ENCODE data around the gene PPFIA3. TPM values are rescaled to one million over a fixed set of nuclear protein-coding genes. Genes with fewer than 3 reads are reported as not detected.
"Not testable (repeated sequence)": the region's sequence is repeated elsewhere in the genome, so short reads cannot be mapped to it uniquely, and the experiment has no call there.

The PPFIA3 gene
- total RNA-seq, 2 donors from 2014 or later = 27.5 to 36.3 TPM

GRCh38 chr19:49125025-49125731 lies 5.8 kb downstream of the PPFIA3 start:
- intact Hi-C loops (cut with DNase I) = no loop called here
- peak overlapping the region; percentile 74 for H3K27ac ChIP-seq
- H3K9ac ChIP-seq (ENCODE audit: low read depth in 2 of 2, low read length in 2 of 2) = peak overlapping the region in 1 of 2 donors; percentile 66
- peak; percentile 91 for DNase-seq
- no peaks in the 10 kb centered on the region for H3K9me3 ChIP-seq
- no peaks in the 10 kb centered on the region for H3K36me3 ChIP-seq
- H3K4me3 ChIP-seq = peak overlapping the region; percentile 7
- peaks cover 2% of the 10 kb centered on the region for H3K4me1 ChIP-seq
- TF ChIP-seq, protein P1, sequence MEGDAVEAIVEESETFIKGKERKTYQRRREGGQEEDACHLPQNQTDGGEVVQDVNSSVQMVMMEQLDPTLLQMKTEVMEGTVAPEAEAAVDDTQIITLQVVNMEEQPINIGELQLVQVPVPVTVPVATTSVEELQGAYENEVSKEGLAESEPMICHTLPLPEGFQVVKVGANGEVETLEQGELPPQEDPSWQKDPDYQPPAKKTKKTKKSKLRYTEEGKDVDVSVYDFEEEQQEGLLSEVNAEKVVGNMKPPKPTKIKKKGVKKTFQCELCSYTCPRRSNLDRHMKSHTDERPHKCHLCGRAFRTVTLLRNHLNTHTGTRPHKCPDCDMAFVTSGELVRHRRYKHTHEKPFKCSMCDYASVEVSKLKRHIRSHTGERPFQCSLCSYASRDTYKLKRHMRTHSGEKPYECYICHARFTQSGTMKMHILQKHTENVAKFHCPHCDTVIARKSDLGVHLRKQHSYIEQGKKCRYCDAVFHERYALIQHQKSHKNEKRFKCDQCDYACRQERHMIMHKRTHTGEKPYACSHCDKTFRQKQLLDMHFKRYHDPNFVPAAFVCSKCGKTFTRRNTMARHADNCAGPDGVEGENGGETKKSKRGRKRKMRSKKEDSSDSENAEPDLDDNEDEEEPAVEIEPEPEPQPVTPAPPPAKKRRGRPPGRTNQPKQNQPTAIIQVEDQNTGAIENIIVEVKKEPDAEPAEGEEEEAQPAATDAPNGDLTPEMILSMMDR (IDR thresholded peaks at IDR 0.05) = no peak
- H3K27me3 ChIP-seq = no peaks in the 10 kb centered on the region

GRCh38 chr19:49126575-49126974 lies 7.2 kb downstream of the PPFIA3 start:
- TF ChIP-seq, protein P1 (IDR thresholded peaks at IDR 0.05) = no peak
- H3K27ac ChIP-seq = no peak overlapping the region
- peak overlapping the region in 1 of 2 donors; percentile 6 for H3K9ac ChIP-seq (ENCODE audit: low read depth in 2 of 2, low read length in 2 of 2)
- no peaks in the 10 kb centered on the region for H3K36me3 ChIP-seq
- H3K27me3 ChIP-seq = no peaks in the 10 kb centered on the region
- no peak overlapping the region for H3K4me3 ChIP-seq
- no peaks in the 10 kb centered on the region for H3K9me3 ChIP-seq
- intact Hi-C loops (cut with DNase I) = no loop called here
- no peak for DNase-seq
- no peaks in the 10 kb centered on the region for H3K4me1 ChIP-seq

- DNase-seq; H3K27me3 ChIP-seq; H3K9me3 ChIP-seq; H3K36me3 ChIP-seq; intact Hi-C loops (cut with DNase I); H3K4me1 ChIP-seq: not testable (repeated sequence)
- peak overlapping the region; percentile 54 for H3K27ac ChIP-seq
- peak overlapping the region; percentile 12 for H3K4me3 ChIP-seq
- peak overlapping the region in 1 of 2 donors; percentile 40 for H3K9ac ChIP-seq (ENCODE audit: low read depth in 2 of 2, low read length in 2 of 2)
Observed at GRCh38 chr19:49127225-49127624, 7.9 kb downstream of the PPFIA3 start.

GRCh38 chr19:49127674-49128544 lies 8.6 kb downstream of the PPFIA3 start:
- H3K4me1 ChIP-seq = no peaks in the 10 kb centered on the region
- H3K27me3 ChIP-seq = no peaks in the 10 kb centered on the region
- peak overlapping the region; percentile 54 for H3K27ac ChIP-seq
- peak overlapping the region; percentile 25 for H3K4me3 ChIP-seq
- H3K36me3 ChIP-seq = no peaks in the 10 kb centered on the region
- no peaks in the 10 kb centered on the region for H3K9me3 ChIP-seq
- TF ChIP-seq, protein P1 (IDR thresholded peaks at IDR 0.05) = peak; percentile 15
- peak overlapping the region in 1 of 2 donors; percentile 40 for H3K9ac ChIP-seq (ENCODE audit: low read depth in 2 of 2, low read length in 2 of 2)
- intact Hi-C loops (cut with DNase I) = no loop called here
- DNase-seq = peak; percentile 98

DNA sequence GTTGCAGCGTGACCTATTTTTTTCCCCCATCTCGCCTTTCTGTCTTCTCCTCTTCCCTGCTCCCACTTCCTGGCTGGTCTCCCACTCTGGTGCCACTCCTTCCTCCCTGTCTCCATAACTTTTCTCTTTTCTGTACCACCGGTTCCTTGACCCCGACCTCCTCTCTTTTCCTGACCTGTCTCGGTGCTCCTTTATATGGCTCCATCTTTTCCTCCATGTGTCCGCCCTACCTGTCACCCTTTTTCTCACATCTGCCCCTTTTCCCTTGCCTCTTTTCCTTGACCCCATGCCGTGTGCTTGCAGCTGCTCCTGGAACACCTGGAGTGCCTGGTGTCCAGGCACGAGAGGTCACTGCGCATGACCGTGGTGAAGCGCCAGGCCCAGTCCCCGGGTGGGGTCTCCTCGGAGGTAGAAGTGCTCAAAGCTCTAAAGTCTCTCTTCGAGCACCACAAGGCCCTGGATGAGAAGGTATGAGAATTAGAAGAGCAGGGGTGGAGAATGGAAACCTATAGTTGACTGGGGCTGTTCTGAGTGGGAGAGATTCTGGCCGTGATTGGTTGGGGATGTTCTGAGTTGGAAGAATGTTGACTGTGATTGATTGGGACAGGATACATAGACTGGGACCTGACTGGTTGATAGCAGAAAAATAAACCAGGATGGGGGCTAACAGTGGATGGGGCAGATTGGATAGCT lies 9.3 kb downstream of the PPFIA3 start:
- no peak overlapping the region for H3K27ac ChIP-seq
- H3K9me3 ChIP-seq = no peaks in the 10 kb centered on the region
- H3K36me3 ChIP-seq = no peaks in the 10 kb centered on the region
- TF ChIP-seq, protein P1 (IDR thresholded peaks at IDR 0.05) = no peak
- DNase-seq = no peak
- intact Hi-C loops (cut with DNase I) = no loop called here
- peak overlapping the region in 1 of 2 donors; percentile 70 for H3K9ac ChIP-seq (ENCODE audit: low read depth in 2 of 2, low read length in 2 of 2)
- peak overlapping the region; percentile 25 for H3K4me3 ChIP-seq
- H3K4me1 ChIP-seq = no peaks in the 10 kb centered on the region
- no peaks in the 10 kb centered on the region for H3K27me3 ChIP-seq
